UCSD-AML1 (cell line): ENCODE measurements around the gene HELQ.
A peak's percentile ranks its signal among the peaks of the same experiment; 100 is the strongest.
"Not testable (repeated sequence)": the region's sequence is repeated elsewhere in the genome, so short reads cannot be mapped to it uniquely, and the experiment has no call there.

ENCODE experiments used
- DNase-seq: peaks from one replicate; lab custom pipeline; 2025; ENCODE audit not compliant: unreplicated experiment; lab: John Stamatoyannopoulos, UW

HELQ gene

GRCh38 chr4:83436680-83437079 is 18.9 kb downstream of the HELQ start:
- no peak for DNase-seq

GRCh38 chr4:83431200-83431599 is 24.4 kb downstream of the HELQ start:
- DNase-seq, result no peak

- DNase-seq, result no peak
These were observed 37.4 kb downstream of the HELQ start for GRCh38 chr4:83418211-83418610.

- DNase-seq, result no peak
These were observed 38.1 kb downstream of the HELQ start for GRCh38 chr4:83417566-83417965.

GRCh38 chr4:83413676-83414075 is 41.9 kb downstream of the HELQ start:
- no peak for DNase-seq

- no peak for DNase-seq
These were observed 46.7 kb downstream of the HELQ start for GRCh38 chr4:83408908-83409307.

- DNase-seq, result no peak
These were observed 49.5 kb downstream of the HELQ start for GRCh38 chr4:83405844-83406816.

- not testable (repeated sequence) for DNase-seq
These were observed 57.5 kb downstream of the HELQ start for GRCh38 chr4:83398158-83398557.

- no peak for DNase-seq
These were observed 61.7 kb downstream of the HELQ start for GRCh38 chr4:83393908-83394307.

- no peak for DNase-seq
These were observed 63.1 kb downstream of the HELQ start for GRCh38 chr4:83392562-83392961.

GRCh38 chr4:83390944-83391343 is 64.7 kb downstream of the HELQ start:
- DNase-seq, result no peak

- DNase-seq, result no peak
These were observed 65.7 kb downstream of the HELQ start for GRCh38 chr4:83389756-83390505.

GRCh38 chr4:83389037-83389720 is 66.4 kb downstream of the HELQ start:
- no peak for DNase-seq

GRCh38 chr4:83388313-83388676 is 67.3 kb downstream of the HELQ start:
- DNase-seq, result peak; percentile 30

- no peak for DNase-seq
These were observed 67.9 kb downstream of the HELQ start for GRCh38 chr4:83387476-83388312.

- DNase-seq, result no peak
These were observed 68.6 kb downstream of the HELQ start for GRCh38 chr4:83387012-83387411.

- no peak for DNase-seq
These were observed 72.8 kb downstream of the HELQ start for GRCh38 chr4:83382850-83383249.

GRCh38 chr4:83381173-83381572 is 74.5 kb downstream of the HELQ start:
- DNase-seq, result no peak

- no peak for DNase-seq
These were observed 77.2 kb downstream of the HELQ start for GRCh38 chr4:83378419-83378818.

- DNase-seq, result no peak
These were observed 82.7 kb downstream of the HELQ start for GRCh38 chr4:83372931-83373330.

- no peak for DNase-seq
These were observed 83.7 kb downstream of the HELQ start for GRCh38 chr4:83371936-83372335.
